Erythroblast (primary cell): ENCODE results near the gene PRLR.

ENCODE experiments used
- GATA1 ChIP-seq: IDR thresholded peaks from 2 replicates; pipeline ENCODE4 v1.6.1; 2011; ENCODE audit warnings: low read depth, mild to moderate bottlenecking, control low read depth, low read length, moderate library complexity
- POLR2A ChIP-seq: IDR thresholded peaks from 2 replicates; pipeline ENCODE4 v1.6.1; 2011; ENCODE audit warnings: mild to moderate bottlenecking, low read length

GRCh38 chr5:35212122-35212982, 17.9 kb downstream of the PRLR start:
- no peak for TF ChIP-seq POLR2A
- TF ChIP-seq GATA1 = no peak
